ENCODE measurements around the gene UVRAG.

- TF ChIP-seq CTCF (IDR thresholded peaks at IDR 0.05) (no peak), POLR2AphosphoS5 (IDR thresholded peaks at IDR 0.05) (no peak), POLR2A (IDR thresholded peaks at IDR 0.05) (no peak)
Observed at GRCh38 chr11:75770102-75770501, 44.9 kb upstream of the UVRAG start.

Measured in stomach (tissue), 4 donors.